ENCODE results near the gene PEPD. TPM values are rescaled to one million over a fixed set of nuclear protein-coding genes. Genes with fewer than 3 reads are reported as not detected.

The PEPD gene
- total and polyA plus RNA-seq, 2 donors (not counting 3 experiments of a cell fraction or from before 2014, with no cell fraction given) = 73.7 to 126 TPM

DNA sequence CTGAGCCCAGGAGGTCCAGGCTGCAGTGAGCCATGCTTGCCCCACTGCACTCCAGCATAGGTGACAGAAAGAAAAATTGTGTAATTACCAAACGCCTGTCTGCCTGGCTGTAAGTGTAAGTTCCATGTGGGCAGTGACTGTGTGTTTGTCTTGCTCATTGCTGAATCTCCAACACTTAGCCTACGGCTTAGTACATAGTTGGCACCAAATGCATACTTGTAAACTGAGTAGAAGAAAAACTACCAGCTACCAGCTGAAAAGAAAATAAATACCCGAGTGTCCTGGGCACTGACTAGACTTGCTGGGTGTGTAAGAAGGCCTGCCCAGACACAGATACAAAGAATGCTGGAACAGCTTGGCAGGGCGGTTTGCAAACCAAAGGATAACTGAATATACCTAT is 150.8 kb downstream of the PEPD start:
- peaks cover 4 to 9% of the 10 kb centered on the region in 2 experiments for H3K27me3 ChIP-seq (ENCODE audit: control insufficient read depth in 2 of 2, insufficient read depth in 2 of 2, low read length in 2 of 2)
- no peak overlapping the region for H3K4me3 ChIP-seq (replicated peaks in 1 of 3; ENCODE audit: insufficient read depth in 1 of 3, low read depth in 1 of 3, low read length in 3 of 3)
- dilution Hi-C loops (cut with MboI; ENCODE audit: extremely low pct_ligation_motif_present, low sequenced_read_pairs) = no loop called here
- no peak overlapping the region for H3K9ac ChIP-seq (replicated peaks; ENCODE audit: extremely low read depth, insufficient read depth, low read length)
- no peaks in the 10 kb centered on the region for H3K36me3 ChIP-seq (ENCODE audit: control insufficient read depth in 2 of 2, extremely low read depth in 1 of 2, insufficient read depth in 2 of 2, low read length in 2 of 2)
- H3K4me2 ChIP-seq (ENCODE audit: insufficient read depth, low read length) = no peak overlapping the region
- H3K9me1 ChIP-seq (replicated peaks; ENCODE audit: control insufficient read depth, extremely low read depth, insufficient read depth, low read length) = no peaks in the 10 kb centered on the region
- H3K79me2 ChIP-seq (ENCODE audit: control insufficient read depth, insufficient read depth, low read length) = peaks cover 21% of the 10 kb centered on the region
- FAIRE-seq (no peak), DNase-seq (ENCODE audit: low read depth, low spot score) (no peak)
- CTCF ChIA-PET = interaction anchor here (0.6 to 0.9 kb wide), 2 partner anchors 46 to 135 kb away, joined by 3 read pairs; no protein-coding TSS in a partner anchor
- BruUV-seq (replicated peaks) = no TSS peak
- H3K4me1 ChIP-seq (ENCODE audit: control insufficient read depth, extremely low read depth, insufficient read depth, low read length) = peaks cover 20% of the 10 kb centered on the region
- POLR2A ChIA-PET = no interaction called here
- no peaks in the 10 kb centered on the region for H3K9me3 ChIP-seq (replicated peaks; ENCODE audit: control insufficient read depth, insufficient read depth, low read length)
- TF ChIP-seq, protein P1, sequence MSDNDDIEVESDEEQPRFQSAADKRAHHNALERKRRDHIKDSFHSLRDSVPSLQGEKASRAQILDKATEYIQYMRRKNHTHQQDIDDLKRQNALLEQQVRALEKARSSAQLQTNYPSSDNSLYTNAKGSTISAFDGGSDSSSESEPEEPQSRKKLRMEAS (IDR thresholded peaks at IDR 0.05; ENCODE audit: insufficient read depth, insufficient read length) = no peak
- TF ChIP-seq POLR2A (IDR thresholded peaks at IDR 0.05; ENCODE audit: low read depth, low read length) = no peak
- no peak for TF ChIP-seq EZH2 (IDR thresholded peaks at IDR 0.05; ENCODE audit: borderline replicate concordance, low read depth, low read length, severe bottlenecking)
- TF ChIP-seq GATA2 (IDR thresholded peaks at IDR 0.05; ENCODE audit: insufficient read depth, insufficient read length, low read depth, low read length) = no peak
- no peak for TF ChIP-seq MYC (IDR thresholded peaks at IDR 0.05; ENCODE audit: low read depth, low read length)
- TF ChIP-seq JUN (IDR thresholded peaks at IDR 0.05; ENCODE audit: borderline replicate concordance, insufficient read depth, insufficient read length, low read depth) = no peak
- H2AFZ ChIP-seq (ENCODE audit: low read depth, low read length) = no peak overlapping the region
- H4K20me1 ChIP-seq (replicated peaks; ENCODE audit: control insufficient read depth, extremely low read depth, insufficient read depth, low read length) = peaks cover under 1% of the 10 kb centered on the region
- intact Hi-C loops (cut with micrococcal nuclease) = loop anchor here (10.0 kb wide), 1 partner anchor 514 kb away; no protein-coding TSS in a partner anchor
- H3K27ac ChIP-seq (ENCODE audit: insufficient read depth, low read depth, low read length) = no peak overlapping the region

DNA sequence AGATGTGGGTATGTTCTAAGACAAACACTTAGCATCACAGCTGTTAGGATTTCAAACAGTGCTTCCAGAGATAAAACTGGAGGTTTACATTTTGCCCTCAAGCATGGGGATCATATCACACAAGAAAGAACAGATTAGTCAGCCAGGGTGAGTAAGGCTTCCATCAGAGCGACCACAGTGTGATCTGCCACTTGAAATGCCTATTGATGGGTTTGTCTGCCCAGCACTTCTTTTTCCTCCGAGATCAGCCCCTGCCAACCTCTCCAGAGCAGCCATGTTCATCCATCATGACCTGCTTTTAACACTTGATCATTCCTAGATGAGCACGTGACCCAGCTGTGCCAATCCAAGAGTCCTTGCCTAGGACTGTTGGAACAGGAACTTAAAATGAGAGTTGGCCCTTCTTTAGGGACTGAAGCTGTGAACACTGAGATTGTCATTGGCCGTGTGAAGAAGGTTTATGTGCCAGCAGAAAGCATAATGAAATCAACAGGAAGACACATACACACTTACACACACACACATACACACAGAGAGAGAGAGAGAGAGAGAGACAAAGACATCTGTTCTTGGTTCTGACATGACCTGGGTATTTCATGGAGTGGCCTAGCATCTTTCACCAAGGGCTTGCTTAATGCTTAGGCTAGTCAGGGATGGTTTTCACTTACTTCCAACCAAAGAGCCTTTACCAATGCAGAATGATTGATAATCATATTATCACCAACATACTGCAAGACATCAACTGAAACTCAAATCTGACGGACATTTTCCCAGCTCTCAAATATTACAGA is 153.3 kb downstream of the PEPD start:
- dilution Hi-C loops (cut with MboI; ENCODE audit: extremely low pct_ligation_motif_present, low sequenced_read_pairs) = no loop called here
- ChIA-PET CTCF (interaction anchor here (1.0 kb wide), 1 partner anchor 8 kb away, joined by 3 read pairs; no protein-coding TSS in a partner anchor), POLR2A (no interaction called here)
- Histone ChIP-seq H3K36me3 (ENCODE audit: control insufficient read depth in 2 of 2, extremely low read depth in 1 of 2, insufficient read depth in 2 of 2, low read length in 2 of 2) (no peaks in the 10 kb centered on the region), H3K9me1 (replicated peaks; ENCODE audit: control insufficient read depth, extremely low read depth, insufficient read depth, low read length) (no peaks in the 10 kb centered on the region), H3K27ac (ENCODE audit: insufficient read depth, low read depth, low read length) (no peak overlapping the region), H3K9ac (replicated peaks; ENCODE audit: extremely low read depth, insufficient read depth, low read length) (no peak overlapping the region), H3K27me3 (ENCODE audit: control insufficient read depth in 2 of 2, insufficient read depth in 2 of 2, low read length in 2 of 2) (peaks cover 7 to 9% of the 10 kb centered on the region in 2 experiments), H3K4me3 (replicated peaks in 1 of 3; ENCODE audit: insufficient read depth in 1 of 3, low read depth in 1 of 3, low read length in 3 of 3) (no peak overlapping the region), H3K4me1 (ENCODE audit: control insufficient read depth, extremely low read depth, insufficient read depth, low read length) (peaks cover 5% of the 10 kb centered on the region), H3K79me2 (ENCODE audit: control insufficient read depth, insufficient read depth, low read length) (no peaks in the 10 kb centered on the region), H2AFZ (ENCODE audit: low read depth, low read length) (no peak overlapping the region), H3K4me2 (ENCODE audit: insufficient read depth, low read length) (no peak overlapping the region), H4K20me1 (replicated peaks; ENCODE audit: control insufficient read depth, extremely low read depth, insufficient read depth, low read length) (no peaks in the 10 kb centered on the region), H3K9me3 (replicated peaks; ENCODE audit: control insufficient read depth, insufficient read depth, low read length) (no peaks in the 10 kb centered on the region)
- no TSS peak for BruUV-seq (replicated peaks)
- FAIRE-seq (no peak), DNase-seq (ENCODE audit: low read depth, low spot score) (no peak)
- intact Hi-C loops (cut with micrococcal nuclease) = no loop called here
- TF ChIP-seq EZH2 (IDR thresholded peaks at IDR 0.05; ENCODE audit: borderline replicate concordance, low read depth, low read length, severe bottlenecking) (no peak), FOS (IDR thresholded peaks at IDR 0.05; ENCODE audit: borderline replicate concordance, insufficient read depth, low read length) (no peak), GATA2 (IDR thresholded peaks at IDR 0.05; ENCODE audit: insufficient read depth, insufficient read length, low read depth, low read length) (no peak), POLR2A (IDR thresholded peaks at IDR 0.05; ENCODE audit: low read depth, low read length) (no peak), JUN (IDR thresholded peaks at IDR 0.05; ENCODE audit: borderline replicate concordance, insufficient read depth, insufficient read length, low read depth) (no peak), POLR2AphosphoS5 (IDR thresholded peaks at IDR 0.05; ENCODE audit: insufficient read depth, low read depth, low read length) (no peak), MYC (IDR thresholded peaks at IDR 0.05; ENCODE audit: low read depth, low read length) (no peak)
- TF ChIP-seq, protein P2, sequence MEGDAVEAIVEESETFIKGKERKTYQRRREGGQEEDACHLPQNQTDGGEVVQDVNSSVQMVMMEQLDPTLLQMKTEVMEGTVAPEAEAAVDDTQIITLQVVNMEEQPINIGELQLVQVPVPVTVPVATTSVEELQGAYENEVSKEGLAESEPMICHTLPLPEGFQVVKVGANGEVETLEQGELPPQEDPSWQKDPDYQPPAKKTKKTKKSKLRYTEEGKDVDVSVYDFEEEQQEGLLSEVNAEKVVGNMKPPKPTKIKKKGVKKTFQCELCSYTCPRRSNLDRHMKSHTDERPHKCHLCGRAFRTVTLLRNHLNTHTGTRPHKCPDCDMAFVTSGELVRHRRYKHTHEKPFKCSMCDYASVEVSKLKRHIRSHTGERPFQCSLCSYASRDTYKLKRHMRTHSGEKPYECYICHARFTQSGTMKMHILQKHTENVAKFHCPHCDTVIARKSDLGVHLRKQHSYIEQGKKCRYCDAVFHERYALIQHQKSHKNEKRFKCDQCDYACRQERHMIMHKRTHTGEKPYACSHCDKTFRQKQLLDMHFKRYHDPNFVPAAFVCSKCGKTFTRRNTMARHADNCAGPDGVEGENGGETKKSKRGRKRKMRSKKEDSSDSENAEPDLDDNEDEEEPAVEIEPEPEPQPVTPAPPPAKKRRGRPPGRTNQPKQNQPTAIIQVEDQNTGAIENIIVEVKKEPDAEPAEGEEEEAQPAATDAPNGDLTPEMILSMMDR (IDR thresholded peaks at IDR 0.05; ENCODE audit: extremely low read depth in 1 of 2, insufficient read depth in 1 of 2, low read depth in 1 of 2, low read length in 2 of 2) = no peak
- TF ChIP-seq, protein P1 (IDR thresholded peaks at IDR 0.05; ENCODE audit: insufficient read depth, insufficient read length) = no peak
